Tibial artery (tissue), 4 donors: ENCODE measurements around the gene HOXB1.

ENCODE experiments used
- DNase-seq, 2 donors: peaks; one replicate each; pipeline ENCODE4 v3.0.0-alpha.2; 2019
- H3K27ac ChIP-seq, 2 donors: fragments of 200-600 bp; sonication (generic) in 1 of 2; 1 replicate in 1 of 2; 2 replicates in 1 of 2; pipeline ENCODE4 v1.5.1; 2018 to 2019; ENCODE audit warnings: mild to moderate bottlenecking in 1 of 2
- H3K27me3 ChIP-seq, 2 donors: fragments of 200-600 bp; sonication (generic) in 1 of 2; one replicate each; pipeline versions ENCODE4 v1.5.1 to v1.6.0; 2016 to 2019
- H3K36me3 ChIP-seq, 3 donors: fragments of 200-600 bp; sonication (generic) in 2 of 3; one replicate each; pipeline ENCODE4 v1.5.1; 2016 to 2019; ENCODE audit warnings: mild to moderate bottlenecking in 2 of 3
- H3K4me1 ChIP-seq, 4 donors: fragments of 200-600 bp; sonication (generic) in 2 of 4; 1 replicate in 3 of 4; 2 replicates in 1 of 4; pipeline ENCODE4 v1.5.1; 2016 to 2019
- H3K4me3 ChIP-seq, 2 donors: fragments of 200-600 bp; sonication (generic) in 1 of 2; 1 replicate in 1 of 2; 2 replicates in 1 of 2; pipeline ENCODE4 v1.5.1; 2018 to 2019; ENCODE audit warnings: mild to moderate bottlenecking in 2 of 2
- H3K9me3 ChIP-seq, 3 donors: fragments of 200-600 bp; sonication (generic) in 1 of 3; one replicate each; pipeline ENCODE4 v1.5.1; 2016 to 2019
- CTCF ChIP-seq, 2 experiments: fragments of 200-600 bp in 1 of 2; fragments of 450-650 bp in 1 of 2; IDR thresholded peaks; one replicate each; pipeline ENCODE4 v1.5.1; 2017 to 2019; ENCODE audit warnings: antibody characterized with exemption in 2 of 2, mild to moderate bottlenecking in 1 of 2, moderate library complexity in 1 of 2
- intact Hi-C: fragments of 100-400 bp; cut with DNase I; formaldehyde crosslinking; loops from one replicate; pipeline ENCODE4 v1.15.0; 2023; ENCODE audit warnings: low total_unique reads

The HOXB1 gene

DNA sequence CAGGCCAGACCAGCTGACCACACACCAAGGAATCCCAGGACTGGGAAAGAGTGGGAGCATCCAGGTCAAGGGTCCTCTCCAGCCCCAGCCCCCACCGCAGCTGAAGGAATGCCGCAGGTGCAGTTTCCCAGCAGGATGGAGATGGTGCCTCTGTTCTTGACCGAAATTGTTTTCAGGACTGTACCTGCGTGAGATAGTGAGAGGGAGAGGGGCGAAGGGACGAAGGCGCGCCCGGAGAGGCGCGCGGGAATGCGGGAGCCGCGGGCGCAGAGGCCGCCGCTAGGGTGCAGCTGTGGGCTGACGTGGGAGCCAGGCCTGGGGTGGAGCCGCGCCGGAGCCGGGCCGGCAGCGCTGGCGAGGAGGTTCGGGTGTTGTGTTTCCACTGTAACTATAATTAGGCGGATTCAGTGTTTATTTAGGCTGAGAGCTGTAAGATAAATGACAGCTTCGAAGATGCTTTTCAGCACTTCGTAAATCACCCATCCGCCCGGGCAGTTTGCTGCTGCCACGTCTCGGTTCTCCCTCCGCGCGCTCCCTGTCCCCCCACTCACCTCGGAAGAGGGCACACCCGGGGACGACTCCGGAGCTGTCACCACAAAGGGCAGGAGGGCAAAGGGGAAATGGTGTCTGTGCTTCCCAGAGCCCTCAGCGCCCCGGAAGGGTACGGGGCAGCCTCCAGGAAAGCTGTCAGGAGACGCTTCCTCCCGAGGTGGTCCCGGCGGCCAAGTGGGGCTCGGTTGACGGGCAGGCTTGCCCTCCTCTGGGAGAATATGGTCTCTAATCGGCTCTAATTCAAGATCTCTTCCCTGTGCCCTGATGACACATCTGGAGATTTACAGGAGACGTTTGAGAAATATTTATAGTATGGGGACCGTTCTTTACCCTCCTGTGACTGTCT, 38.2 kb downstream of the HOXB1 start:
- H3K9me3 ChIP-seq, result no peaks in the 10 kb centered on the region
- DNase-seq, result peak in 1 of 2 donors; percentile 43
- TF ChIP-seq CTCF (IDR thresholded peaks at IDR 0.05), result peak; percentile 87 to 93
- H3K4me3 ChIP-seq, result peak overlapping the region; percentile 15 to 26
- peaks cover 0 to 59% of the 10 kb centered on the region in 2 donors for H3K27me3 ChIP-seq
- H3K27ac ChIP-seq, result no peak overlapping the region
- intact Hi-C loops, result no loop called here
- peaks cover 0 to 11% (median 8%) of the 10 kb centered on the region in 4 donors for H3K4me1 ChIP-seq
- H3K36me3 ChIP-seq, result no peaks in the 10 kb centered on the region

DNA sequence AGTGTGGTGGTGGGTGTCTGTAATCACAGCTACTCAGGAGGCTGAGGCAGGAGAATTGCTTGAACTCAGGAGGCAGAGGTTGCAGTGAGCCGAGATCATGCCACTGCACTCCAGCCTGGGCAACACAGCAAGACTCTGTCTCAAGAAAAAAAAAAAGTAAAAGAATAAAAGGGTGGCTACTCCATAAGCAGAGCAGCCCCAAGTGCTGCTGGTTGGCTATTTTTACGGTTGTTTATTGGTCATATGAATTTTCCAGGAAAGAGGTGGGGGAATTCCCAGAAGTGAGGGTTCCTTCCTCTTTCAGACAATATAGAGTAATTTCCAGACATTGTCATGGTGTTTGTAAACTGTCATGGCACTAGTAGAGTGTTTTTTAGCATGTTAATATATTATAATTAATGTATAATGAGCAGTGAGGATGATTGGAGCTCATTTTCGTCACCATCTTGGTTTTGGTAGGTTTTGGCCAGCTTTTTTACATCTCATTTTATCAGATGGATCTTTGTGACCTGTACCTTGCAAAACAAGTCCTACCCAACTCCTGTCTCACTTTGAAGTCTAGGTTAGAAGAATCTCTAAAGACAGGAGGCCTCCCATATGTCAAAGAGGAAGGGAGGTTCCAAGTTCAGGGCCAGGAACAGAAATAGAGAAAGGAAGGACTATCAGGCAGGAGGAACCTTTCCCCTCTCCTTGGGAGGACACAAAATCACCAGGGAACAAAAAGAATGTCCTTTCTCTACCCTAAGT, 39.1 kb downstream of the HOXB1 start:
- TF ChIP-seq CTCF (IDR thresholded peaks at IDR 0.05), result no peak
- H3K27me3 ChIP-seq, result peaks cover 0 to 64% of the 10 kb centered on the region in 2 donors
- H3K27ac ChIP-seq, result no peak overlapping the region
- H3K4me3 ChIP-seq, result no peak overlapping the region
- no peaks in the 10 kb centered on the region for H3K9me3 ChIP-seq
- no peak for DNase-seq
- H3K36me3 ChIP-seq, result no peaks in the 10 kb centered on the region
- H3K4me1 ChIP-seq, result peaks cover 0 to 11% (median 8%) of the 10 kb centered on the region in 4 donors
- intact Hi-C loops, result no loop called here

GRCh38 chr17:48490451-48490892, 40.3 kb downstream of the HOXB1 start:
- DNase-seq, result no peak
- TF ChIP-seq CTCF (IDR thresholded peaks at IDR 0.05), result no peak
- intact Hi-C loops, result no loop called here
- no peaks in the 10 kb centered on the region for H3K36me3 ChIP-seq
- H3K4me3 ChIP-seq, result no peak overlapping the region
- peaks cover 0 to 11% (median 8%) of the 10 kb centered on the region in 4 donors for H3K4me1 ChIP-seq
- no peak overlapping the region for H3K27ac ChIP-seq
- H3K27me3 ChIP-seq, result peaks cover 0 to 69% of the 10 kb centered on the region in 2 donors
- no peaks in the 10 kb centered on the region for H3K9me3 ChIP-seq

DNA sequence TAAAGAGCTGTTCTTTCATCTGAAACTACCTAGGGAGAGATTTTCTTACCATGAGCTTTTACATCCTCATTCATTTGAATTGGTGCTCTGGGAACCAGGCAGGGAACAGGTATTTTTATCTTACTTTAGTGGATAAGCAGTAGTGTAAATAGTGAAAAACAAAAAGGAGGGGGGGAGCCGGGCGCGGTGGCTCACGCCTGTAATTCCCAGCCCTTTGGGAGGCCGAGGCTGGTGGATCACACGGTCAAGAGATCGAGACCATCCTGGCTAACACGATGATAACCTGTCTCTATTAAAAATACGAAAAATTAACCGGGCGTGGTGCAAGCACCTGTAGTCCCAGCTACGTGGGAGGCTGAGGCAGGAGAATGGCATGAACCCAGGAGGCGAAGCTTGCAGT, 41.0 kb downstream of the HOXB1 start:
- TF ChIP-seq CTCF (IDR thresholded peaks at IDR 0.05), result no peak
- Histone ChIP-seq H3K36me3 (no peaks in the 10 kb centered on the region), H3K4me1 (peaks cover 0 to 11% (median 8%) of the 10 kb centered on the region in 4 donors), H3K27me3 (peaks cover 0 to 71% of the 10 kb centered on the region in 2 donors), H3K4me3 (no peak overlapping the region), H3K9me3 (no peaks in the 10 kb centered on the region), H3K27ac (no peak overlapping the region)
- no peak for DNase-seq
- intact Hi-C loops, result no loop called here

GRCh38 chr17:48488548-48489106, 42.2 kb downstream of the HOXB1 start:
- intact Hi-C loops, result no loop called here
- no peak for TF ChIP-seq CTCF (IDR thresholded peaks at IDR 0.05)
- peaks cover 0 to 11% (median 8%) of the 10 kb centered on the region in 4 donors for H3K4me1 ChIP-seq
- no peaks in the 10 kb centered on the region for H3K9me3 ChIP-seq
- no peak overlapping the region for H3K27ac ChIP-seq
- H3K36me3 ChIP-seq, result no peaks in the 10 kb centered on the region
- no peak for DNase-seq
- H3K4me3 ChIP-seq, result no peak overlapping the region
- peaks cover 0 to 73% of the 10 kb centered on the region in 2 donors for H3K27me3 ChIP-seq
